ENCODE measurements around the gene CPOX.

CPOX gene

DNA sequence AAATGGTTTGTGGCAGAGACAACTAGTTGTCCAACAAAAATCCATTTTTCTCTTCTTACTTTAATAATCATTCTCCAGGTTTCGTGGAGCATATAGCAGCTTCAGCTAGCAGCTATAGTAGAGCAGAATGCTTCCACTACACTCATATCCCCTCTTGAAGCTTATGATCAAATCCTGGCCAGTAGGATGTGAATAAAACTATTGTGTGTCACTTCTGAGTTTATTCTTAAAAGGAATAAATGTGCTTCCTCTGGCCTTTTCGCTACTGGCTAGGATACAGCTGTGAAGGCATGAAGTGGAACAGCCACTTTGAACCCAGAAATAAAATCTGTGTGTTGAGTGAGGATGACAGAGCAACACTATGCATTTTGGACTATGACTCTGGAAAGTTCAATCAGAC is 7.8 kb upstream of the CPOX start:
- TF ChIP-seq TAF1 (IDR thresholded peaks at IDR 0.05; ENCODE audit: low read depth) (no peak), CEBPB (IDR thresholded peaks at IDR 0.05) (no peak), RAD21 (IDR thresholded peaks at IDR 0.05; ENCODE audit: low read depth) (no peak)
- TF ChIP-seq, protein P1, sequence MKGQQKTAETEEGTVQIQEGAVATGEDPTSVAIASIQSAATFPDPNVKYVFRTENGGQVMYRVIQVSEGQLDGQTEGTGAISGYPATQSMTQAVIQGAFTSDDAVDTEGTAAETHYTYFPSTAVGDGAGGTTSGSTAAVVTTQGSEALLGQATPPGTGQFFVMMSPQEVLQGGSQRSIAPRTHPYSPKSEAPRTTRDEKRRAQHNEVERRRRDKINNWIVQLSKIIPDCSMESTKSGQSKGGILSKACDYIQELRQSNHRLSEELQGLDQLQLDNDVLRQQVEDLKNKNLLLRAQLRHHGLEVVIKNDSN (IDR thresholded peaks at IDR 0.05) = no peak

GRCh38 chr3:98600412-98601095 is 7.1 kb upstream of the CPOX start:
- TF ChIP-seq, protein P2, sequence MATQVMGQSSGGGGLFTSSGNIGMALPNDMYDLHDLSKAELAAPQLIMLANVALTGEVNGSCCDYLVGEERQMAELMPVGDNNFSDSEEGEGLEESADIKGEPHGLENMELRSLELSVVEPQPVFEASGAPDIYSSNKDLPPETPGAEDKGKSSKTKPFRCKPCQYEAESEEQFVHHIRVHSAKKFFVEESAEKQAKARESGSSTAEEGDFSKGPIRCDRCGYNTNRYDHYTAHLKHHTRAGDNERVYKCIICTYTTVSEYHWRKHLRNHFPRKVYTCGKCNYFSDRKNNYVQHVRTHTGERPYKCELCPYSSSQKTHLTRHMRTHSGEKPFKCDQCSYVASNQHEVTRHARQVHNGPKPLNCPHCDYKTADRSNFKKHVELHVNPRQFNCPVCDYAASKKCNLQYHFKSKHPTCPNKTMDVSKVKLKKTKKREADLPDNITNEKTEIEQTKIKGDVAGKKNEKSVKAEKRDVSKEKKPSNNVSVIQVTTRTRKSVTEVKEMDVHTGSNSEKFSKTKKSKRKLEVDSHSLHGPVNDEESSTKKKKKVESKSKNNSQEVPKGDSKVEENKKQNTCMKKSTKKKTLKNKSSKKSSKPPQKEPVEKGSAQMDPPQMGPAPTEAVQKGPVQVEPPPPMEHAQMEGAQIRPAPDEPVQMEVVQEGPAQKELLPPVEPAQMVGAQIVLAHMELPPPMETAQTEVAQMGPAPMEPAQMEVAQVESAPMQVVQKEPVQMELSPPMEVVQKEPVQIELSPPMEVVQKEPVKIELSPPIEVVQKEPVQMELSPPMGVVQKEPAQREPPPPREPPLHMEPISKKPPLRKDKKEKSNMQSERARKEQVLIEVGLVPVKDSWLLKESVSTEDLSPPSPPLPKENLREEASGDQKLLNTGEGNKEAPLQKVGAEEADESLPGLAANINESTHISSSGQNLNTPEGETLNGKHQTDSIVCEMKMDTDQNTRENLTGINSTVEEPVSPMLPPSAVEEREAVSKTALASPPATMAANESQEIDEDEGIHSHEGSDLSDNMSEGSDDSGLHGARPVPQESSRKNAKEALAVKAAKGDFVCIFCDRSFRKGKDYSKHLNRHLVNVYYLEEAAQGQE (IDR thresholded peaks at IDR 0.05; ENCODE audit: low read depth) = no peak
- TF ChIP-seq YY1 (IDR thresholded peaks at IDR 0.05; ENCODE audit: low read depth) (no peak), TAF1 (IDR thresholded peaks at IDR 0.05; ENCODE audit: low read depth) (no peak), NFIC (IDR thresholded peaks at IDR 0.05) (no peak), EP300 (IDR thresholded peaks at IDR 0.05; ENCODE audit: borderline replicate concordance) (no peak), EGR1 (IDR thresholded peaks at IDR 0.05) (no peak), CREB1 (IDR thresholded peaks at IDR 0.05; ENCODE audit: low read depth) (no peak), TCF12 (IDR thresholded peaks at IDR 0.05; ENCODE audit: low read depth) (no peak), TEAD4 (IDR thresholded peaks at IDR 0.05) (no peak), RAD21 (IDR thresholded peaks at IDR 0.05; ENCODE audit: low read depth) (no peak), ZBTB7A (IDR thresholded peaks at IDR 0.05; ENCODE audit: low read depth) (no peak), CEBPB (IDR thresholded peaks at IDR 0.05) (no peak), FOXM1 (IDR thresholded peaks at IDR 0.05; ENCODE audit: borderline replicate concordance, low read depth) (no peak)
- TF ChIP-seq, protein P1 (IDR thresholded peaks at IDR 0.05) = no peak
- TF ChIP-seq, protein P3, sequence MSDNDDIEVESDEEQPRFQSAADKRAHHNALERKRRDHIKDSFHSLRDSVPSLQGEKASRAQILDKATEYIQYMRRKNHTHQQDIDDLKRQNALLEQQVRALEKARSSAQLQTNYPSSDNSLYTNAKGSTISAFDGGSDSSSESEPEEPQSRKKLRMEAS (IDR thresholded peaks at IDR 0.05) = no peak

GRCh38 chr3:98599647-98600411 is 6.4 kb upstream of the CPOX start:
- TF ChIP-seq, protein P2 (IDR thresholded peaks at IDR 0.05; ENCODE audit: low read depth) = no peak
- peak; percentile 79 for TF ChIP-seq CEBPB (IDR thresholded peaks at IDR 0.05)

- no peak for TF ChIP-seq FOXM1 (IDR thresholded peaks at IDR 0.05; ENCODE audit: borderline replicate concordance, low read depth)
- no peak for TF ChIP-seq EP300 (IDR thresholded peaks at IDR 0.05; ENCODE audit: borderline replicate concordance)
- TF ChIP-seq, protein P2 (IDR thresholded peaks at IDR 0.05; ENCODE audit: low read depth) = no peak
- TF ChIP-seq TEAD4 (IDR thresholded peaks at IDR 0.05) = no peak
- TF ChIP-seq RAD21 (IDR thresholded peaks at IDR 0.05; ENCODE audit: low read depth) = no peak
- no peak for TF ChIP-seq CREB1 (IDR thresholded peaks at IDR 0.05; ENCODE audit: low read depth)
- TF ChIP-seq NFIC (IDR thresholded peaks at IDR 0.05) = no peak
- TF ChIP-seq TAF1 (IDR thresholded peaks at IDR 0.05; ENCODE audit: low read depth) = no peak
Observed at GRCh38 chr3:98598492-98598891, 5.1 kb upstream of the CPOX start.
